Hepatocyte (in vitro differentiated cells): ENCODE measurements around the gene CA12.

Source experiments
- EZH2 ChIP-seq: fragments of 200-600 bp; sonication (generic); IDR thresholded peaks from 2 replicates; pipeline ENCODE4 v1.6.1; 2016; ENCODE audit warnings: antibody characterized with exemption, mild to moderate bottlenecking, borderline replicate concordance
- TF ChIP-seq, protein P1 (sequence below): fragments of 200-600 bp; sonication (generic); IDR thresholded peaks from 2 replicates; pipeline ENCODE4 v1.5.1; 2016; ENCODE audit warnings: antibody characterized with exemption, mild to moderate bottlenecking; ENCODE audit not compliant: poor library complexity

DNA sequence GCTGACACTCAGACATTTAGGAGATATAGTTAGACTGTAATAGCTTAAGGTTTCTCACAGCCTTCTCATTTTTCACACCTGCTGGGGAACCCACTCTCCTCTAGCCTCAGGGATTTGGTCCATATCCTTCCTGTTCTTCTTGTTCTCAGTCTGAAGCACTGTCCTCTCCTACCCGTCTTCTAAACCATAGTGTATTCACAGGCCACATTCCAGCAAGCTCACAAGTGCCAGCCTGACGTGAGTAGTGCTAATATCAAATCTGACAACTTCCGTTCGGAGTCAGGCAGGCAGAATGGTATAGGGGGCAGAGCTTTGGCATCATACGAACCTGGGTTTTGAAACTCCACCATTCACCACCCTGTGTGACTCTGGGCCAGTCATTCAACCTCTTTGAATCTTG, 6.9 kb upstream of the CA12 start:
- TF ChIP-seq, protein P1, sequence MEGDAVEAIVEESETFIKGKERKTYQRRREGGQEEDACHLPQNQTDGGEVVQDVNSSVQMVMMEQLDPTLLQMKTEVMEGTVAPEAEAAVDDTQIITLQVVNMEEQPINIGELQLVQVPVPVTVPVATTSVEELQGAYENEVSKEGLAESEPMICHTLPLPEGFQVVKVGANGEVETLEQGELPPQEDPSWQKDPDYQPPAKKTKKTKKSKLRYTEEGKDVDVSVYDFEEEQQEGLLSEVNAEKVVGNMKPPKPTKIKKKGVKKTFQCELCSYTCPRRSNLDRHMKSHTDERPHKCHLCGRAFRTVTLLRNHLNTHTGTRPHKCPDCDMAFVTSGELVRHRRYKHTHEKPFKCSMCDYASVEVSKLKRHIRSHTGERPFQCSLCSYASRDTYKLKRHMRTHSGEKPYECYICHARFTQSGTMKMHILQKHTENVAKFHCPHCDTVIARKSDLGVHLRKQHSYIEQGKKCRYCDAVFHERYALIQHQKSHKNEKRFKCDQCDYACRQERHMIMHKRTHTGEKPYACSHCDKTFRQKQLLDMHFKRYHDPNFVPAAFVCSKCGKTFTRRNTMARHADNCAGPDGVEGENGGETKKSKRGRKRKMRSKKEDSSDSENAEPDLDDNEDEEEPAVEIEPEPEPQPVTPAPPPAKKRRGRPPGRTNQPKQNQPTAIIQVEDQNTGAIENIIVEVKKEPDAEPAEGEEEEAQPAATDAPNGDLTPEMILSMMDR: no peak
- no peak for TF ChIP-seq EZH2
